Tibial nerve (tissue), 4 donors: Measurements from ENCODE around the gene RNF40. TPM values are rescaled to one million over a fixed set of nuclear protein-coding genes. Genes with fewer than 3 reads are reported as not detected.

Experiments used
- DNase-seq, 2 donors: peaks; one replicate each; pipeline ENCODE4 v3.0.0-alpha.2; 2019; ENCODE audit warnings: low spot score in 2 of 2
- H3K27ac ChIP-seq, 4 donors: fragments of 200-600 bp; sonication (generic) in 3 of 4; one replicate each; pipeline ENCODE4 v1.5.1; 2017 to 2019; ENCODE audit warnings: mild to moderate bottlenecking in 1 of 4
- H3K27me3 ChIP-seq, 2 donors: fragments of 200-600 bp; sonication (generic) in 1 of 2; one replicate each; pipeline versions ENCODE4 v1.5.1 to v1.6.0; 2017 to 2019
- H3K36me3 ChIP-seq, 3 donors: fragments of 200-600 bp; sonication (generic); one replicate each; pipeline ENCODE4 v1.5.1; 2018 to 2019
- H3K4me1 ChIP-seq, 4 donors: fragments of 200-600 bp; sonication (generic) in 3 of 4; one replicate each; pipeline ENCODE4 v1.5.1; 2017 to 2019
- H3K4me3 ChIP-seq, 4 donors: fragments of 200-600 bp; sonication (generic) in 3 of 4; one replicate each; pipeline ENCODE4 v1.5.1; 2017 to 2019; ENCODE audit warnings: mild to moderate bottlenecking in 1 of 4, moderate library complexity in 1 of 4
- H3K9me3 ChIP-seq, 4 donors: fragments of 200-600 bp; sonication (generic) in 3 of 4; one replicate each; pipeline ENCODE4 v1.5.1; 2017 to 2019
- EP300 ChIP-seq, 2 donors: sonication (generic); formaldehyde crosslinking; IDR thresholded peaks; one replicate each; pipeline ENCODE4 v1.6.1; 2017; ENCODE audit warnings: antibody characterized with exemption in 2 of 2, mild to moderate bottlenecking in 1 of 2
- POLR2A ChIP-seq, 2 donors: fragments of 450-650 bp; IDR thresholded peaks; one replicate each; pipeline ENCODE4 v1.6.1; 2017; ENCODE audit warnings: antibody characterized with exemption in 2 of 2, mild to moderate bottlenecking in 2 of 2, moderate library complexity in 2 of 2
- WGBS, 2 donors: methylation state at CpG; one replicate each; pipeline ENCODE4 v1.1.5; 2018; 5-methylcytosine and 5-hydroxymethylcytosine counted together
- total RNA-seq, 4 donors: library from RNA; depleted of rRNA; stranded (reverse); fragments of >200 nt; gene quantifications; one replicate each; pipeline ENCODE4 v1.1.0, GENCODE V29; 2016
- TF ChIP-seq, protein P1 (sequence below), 5 experiments: fragments of 200-600 bp in 3 of 5; fragments of 450-650 bp in 2 of 5; sonication (generic) in 3 of 5; IDR thresholded peaks; one replicate each; pipeline ENCODE4 v1.5.1; 2016 to 2019; ENCODE audit warnings: antibody characterized with exemption in 5 of 5, mild to moderate bottlenecking in 3 of 5, moderate library complexity in 2 of 5

Gene RNF40
- total RNA-seq, 4 donors from 2014 or later, result 71.7 to 127 (median 91.5) TPM

- Histone ChIP-seq H3K36me3 (peaks cover 3 to 48% (median 15%) of the 10 kb centered on the region in 3 donors), H3K27me3 (no peaks in the 10 kb centered on the region), H3K4me1 (peaks cover 0 to 46% (median 15%) of the 10 kb centered on the region in 4 donors), H3K4me3 (peak overlapping the region; percentile 68 to 92 (median 80)), H3K9me3 (no peaks in the 10 kb centered on the region), H3K27ac (peak overlapping the region; percentile 50 to 90 (median 84))
- no peak for DNase-seq
- 48 to 53% methylated on average over 5 to 6 of the region's 8 CpGs for WGBS, 2 donors
- TF ChIP-seq EP300 (IDR thresholded peaks at IDR 0.05) (no peak), POLR2A (IDR thresholded peaks at IDR 0.05) (no peak)
- TF ChIP-seq, protein P1, sequence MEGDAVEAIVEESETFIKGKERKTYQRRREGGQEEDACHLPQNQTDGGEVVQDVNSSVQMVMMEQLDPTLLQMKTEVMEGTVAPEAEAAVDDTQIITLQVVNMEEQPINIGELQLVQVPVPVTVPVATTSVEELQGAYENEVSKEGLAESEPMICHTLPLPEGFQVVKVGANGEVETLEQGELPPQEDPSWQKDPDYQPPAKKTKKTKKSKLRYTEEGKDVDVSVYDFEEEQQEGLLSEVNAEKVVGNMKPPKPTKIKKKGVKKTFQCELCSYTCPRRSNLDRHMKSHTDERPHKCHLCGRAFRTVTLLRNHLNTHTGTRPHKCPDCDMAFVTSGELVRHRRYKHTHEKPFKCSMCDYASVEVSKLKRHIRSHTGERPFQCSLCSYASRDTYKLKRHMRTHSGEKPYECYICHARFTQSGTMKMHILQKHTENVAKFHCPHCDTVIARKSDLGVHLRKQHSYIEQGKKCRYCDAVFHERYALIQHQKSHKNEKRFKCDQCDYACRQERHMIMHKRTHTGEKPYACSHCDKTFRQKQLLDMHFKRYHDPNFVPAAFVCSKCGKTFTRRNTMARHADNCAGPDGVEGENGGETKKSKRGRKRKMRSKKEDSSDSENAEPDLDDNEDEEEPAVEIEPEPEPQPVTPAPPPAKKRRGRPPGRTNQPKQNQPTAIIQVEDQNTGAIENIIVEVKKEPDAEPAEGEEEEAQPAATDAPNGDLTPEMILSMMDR (IDR thresholded peaks at IDR 0.05), result no peak
These were observed 12.4 kb downstream of the RNF40 start for GRCh38 chr16:30774367-30775130.

GRCh38 chr16:30775131-30775391, 12.9 kb downstream of the RNF40 start:
- H3K9me3 ChIP-seq, result no peaks in the 10 kb centered on the region
- 0% methylated on average over 2 to 8 of the region's 15 CpGs for WGBS, 2 donors
- peak overlapping the region; percentile 68 to 92 (median 80) for H3K4me3 ChIP-seq
- TF ChIP-seq EP300 (IDR thresholded peaks at IDR 0.05) (no peak), POLR2A (IDR thresholded peaks at IDR 0.05) (no peak)
- TF ChIP-seq, protein P1 (IDR thresholded peaks at IDR 0.05), result no peak
- H3K4me1 ChIP-seq, result peaks cover 0 to 51% (median 15%) of the 10 kb centered on the region in 4 donors
- no peak for DNase-seq
- peaks cover 3 to 45% (median 15%) of the 10 kb centered on the region in 3 donors for H3K36me3 ChIP-seq
- no peaks in the 10 kb centered on the region for H3K27me3 ChIP-seq
- H3K27ac ChIP-seq, result peak overlapping the region; percentile 50 to 90 (median 84)

GRCh38 chr16:30775392-30776188, 13.5 kb downstream of the RNF40 start:
- H3K27me3 ChIP-seq, result no peaks in the 10 kb centered on the region
- H3K36me3 ChIP-seq, result peaks cover 3 to 45% (median 15%) of the 10 kb centered on the region in 3 donors
- no peaks in the 10 kb centered on the region for H3K9me3 ChIP-seq
- peak overlapping the region; percentile 50 to 90 (median 84) for H3K27ac ChIP-seq
- H3K4me3 ChIP-seq, result peak overlapping the region; percentile 68 to 92 (median 80)
- peaks cover 0 to 54% (median 15%) of the 10 kb centered on the region in 4 donors for H3K4me1 ChIP-seq
- TF ChIP-seq EP300 (IDR thresholded peaks at IDR 0.05) (peak in 1 of 2 donors; percentile 89), POLR2A (IDR thresholded peaks at IDR 0.05) (peak; percentile 31 to 48)
- TF ChIP-seq, protein P1 (IDR thresholded peaks at IDR 0.05), result peak in 1 of 5 experiments; percentile 22
- 0% methylated on average over 8 to 25 of the region's 81 CpGs for WGBS, 2 donors
- peak; percentile 56 to 72 for DNase-seq

- Histone ChIP-seq H3K36me3 (peaks cover 0 to 45% (median 9%) of the 10 kb centered on the region in 3 donors), H3K27me3 (no peaks in the 10 kb centered on the region), H3K9me3 (no peaks in the 10 kb centered on the region), H3K27ac (peak overlapping the region; percentile 2 to 75 (median 34)), H3K4me3 (no peak overlapping the region), H3K4me1 (peaks cover 0 to 54% (median 15%) of the 10 kb centered on the region in 4 donors)
- DNase-seq, result no peak
- WGBS, 2 donors, result 73% methylated on average over 7 of the region's 7 CpGs
- TF ChIP-seq EP300 (IDR thresholded peaks at IDR 0.05) (no peak), POLR2A (IDR thresholded peaks at IDR 0.05) (no peak)
- TF ChIP-seq, protein P1 (IDR thresholded peaks at IDR 0.05), result no peak
These were observed 15.6 kb downstream of the RNF40 start for GRCh38 chr16:30777591-30778297.
